Left forelimb (tissue), 1 donor: ENCODE results near the gene ESRRB.
"Not testable (repeated sequence)": the region's sequence is repeated elsewhere in the genome, so short reads cannot be mapped to it uniquely, and the experiment has no call there.

ENCODE experiments used
- DNase-seq: peaks from one replicate; pipeline ENCODE4 v3.0.0-alpha.2; 2018; ENCODE audit warnings: low spot score

Gene ESRRB

DNA sequence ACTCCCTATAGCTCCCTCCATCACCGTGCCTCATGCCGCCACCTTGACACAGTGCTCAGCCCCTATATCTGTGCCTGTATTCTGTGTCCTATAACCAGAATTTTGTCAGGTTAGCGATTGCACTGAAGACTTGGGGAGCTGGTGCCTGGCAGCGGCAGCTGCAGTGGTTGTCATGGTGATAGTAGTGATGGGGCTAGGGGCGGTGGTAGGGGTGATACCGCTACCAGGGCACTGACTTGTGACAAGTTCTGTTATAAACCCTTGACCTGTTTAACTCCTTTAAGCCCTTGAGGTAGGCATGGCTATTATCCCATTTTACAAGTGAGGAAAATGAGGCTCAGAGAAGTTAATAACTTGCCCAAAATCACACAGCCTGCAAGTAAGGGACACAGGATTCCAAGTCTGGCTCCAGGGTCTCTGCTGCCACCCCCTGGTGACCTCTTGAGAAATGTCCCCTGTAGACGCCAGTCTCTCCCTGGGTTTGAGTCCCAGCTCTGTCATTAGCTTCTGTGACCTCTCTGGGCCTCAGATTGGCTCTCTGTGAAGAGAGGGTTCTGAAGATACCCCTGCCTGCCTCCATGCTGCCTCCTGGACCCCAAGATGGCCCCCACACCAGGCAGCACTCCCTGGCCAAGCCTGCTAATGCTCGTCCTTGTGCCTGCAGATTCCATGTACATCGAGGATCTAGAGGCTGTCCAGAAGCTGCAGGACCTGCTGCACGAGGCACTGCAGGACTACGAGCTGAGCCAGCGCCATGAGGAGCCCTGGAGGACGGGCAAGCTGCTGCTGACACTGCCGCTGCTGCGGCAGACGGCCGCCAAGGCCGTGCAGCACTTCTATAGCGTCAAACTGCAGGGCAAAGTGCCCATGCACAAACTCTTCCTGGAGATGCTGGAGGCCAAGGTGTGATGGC, 121.9 kb downstream of the ESRRB start:
- peak; percentile 41 for DNase-seq

DNA sequence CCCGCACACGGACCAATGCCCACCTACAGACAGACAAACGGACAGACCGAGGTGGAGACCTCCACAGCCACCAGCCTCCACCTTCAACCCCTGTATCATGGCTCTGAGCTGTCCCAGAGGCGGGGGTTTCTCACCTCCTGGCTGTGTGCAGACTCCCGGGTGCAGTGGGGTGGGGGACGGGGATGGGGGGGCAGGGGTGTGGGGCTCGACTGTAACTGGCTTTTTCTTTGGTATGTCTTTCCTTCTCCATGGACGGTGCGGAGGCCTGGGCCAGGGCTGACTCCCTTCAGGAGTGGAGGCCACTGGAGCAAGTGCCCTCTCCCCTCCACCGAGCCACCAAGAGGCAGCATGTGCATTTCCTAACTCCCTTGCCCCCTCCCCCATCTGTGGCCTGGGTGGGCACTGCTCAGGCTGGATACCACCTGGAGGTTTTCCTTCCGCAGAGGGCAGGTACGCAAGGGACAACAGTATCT, 122.6 kb downstream of the ESRRB start:
- DNase-seq: peak; percentile 52

DNA sequence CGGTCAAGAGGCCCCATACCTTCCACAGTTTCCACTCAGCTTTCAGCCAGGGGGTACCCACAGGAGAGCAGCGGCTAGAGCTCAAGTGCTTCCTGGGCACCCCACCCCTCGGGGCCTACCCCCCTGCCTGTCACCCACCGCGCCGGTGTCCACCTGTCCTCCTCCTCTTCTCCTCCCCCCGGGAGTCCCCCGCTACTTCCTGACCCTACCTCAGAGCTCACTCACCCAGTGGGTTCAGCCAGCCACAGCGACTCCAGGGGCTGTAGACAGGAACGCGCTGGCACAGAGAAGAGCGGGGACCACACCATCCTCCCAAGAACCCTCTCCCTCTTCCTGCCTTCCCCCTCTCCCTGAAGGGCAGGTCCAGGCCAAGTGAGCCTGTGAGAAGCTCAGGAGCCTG, 123.0 kb downstream of the ESRRB start:
- peak; percentile 45 for DNase-seq

DNA sequence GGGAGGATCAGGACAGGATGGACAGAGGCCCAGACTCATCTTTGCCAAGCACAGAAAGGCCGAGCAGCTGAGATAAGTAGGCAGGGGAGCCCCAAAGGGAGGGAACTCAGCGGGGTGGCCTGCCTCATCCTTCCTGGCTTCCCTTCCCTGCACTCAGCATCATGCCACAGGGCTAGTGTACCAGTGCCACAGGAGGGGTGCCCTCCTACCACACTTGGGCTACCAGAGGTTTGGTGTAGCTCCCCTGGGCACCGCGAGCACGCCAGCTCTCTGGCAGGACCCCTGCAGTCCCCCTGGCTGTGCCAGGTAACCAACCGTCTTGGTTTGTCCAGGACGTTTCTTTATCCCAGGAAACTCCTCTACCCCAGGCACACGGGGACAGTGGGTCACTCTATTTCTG, 123.5 kb downstream of the ESRRB start:
- DNase-seq: peak; percentile 22

DNA sequence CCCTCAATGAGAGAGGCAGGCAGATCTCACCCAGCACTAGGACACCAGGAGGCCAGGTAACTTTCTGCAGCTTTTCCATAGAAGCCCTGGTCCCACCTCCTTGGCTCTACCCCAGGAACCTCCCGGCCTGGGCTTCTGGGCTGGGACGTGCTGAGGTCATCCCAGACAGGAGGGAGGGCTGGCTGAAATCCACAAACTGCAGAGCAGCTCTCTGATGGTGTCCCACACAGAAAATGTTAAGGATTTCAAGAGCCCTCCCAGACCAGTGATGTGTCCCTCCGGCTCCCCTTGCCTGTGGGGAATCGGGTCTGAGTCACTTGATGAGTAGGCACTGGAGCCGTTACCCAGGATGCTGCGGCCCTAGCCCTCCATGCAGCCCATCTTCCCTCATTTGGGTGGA, 124.1 kb downstream of the ESRRB start:
- DNase-seq: peak; percentile 62

DNA sequence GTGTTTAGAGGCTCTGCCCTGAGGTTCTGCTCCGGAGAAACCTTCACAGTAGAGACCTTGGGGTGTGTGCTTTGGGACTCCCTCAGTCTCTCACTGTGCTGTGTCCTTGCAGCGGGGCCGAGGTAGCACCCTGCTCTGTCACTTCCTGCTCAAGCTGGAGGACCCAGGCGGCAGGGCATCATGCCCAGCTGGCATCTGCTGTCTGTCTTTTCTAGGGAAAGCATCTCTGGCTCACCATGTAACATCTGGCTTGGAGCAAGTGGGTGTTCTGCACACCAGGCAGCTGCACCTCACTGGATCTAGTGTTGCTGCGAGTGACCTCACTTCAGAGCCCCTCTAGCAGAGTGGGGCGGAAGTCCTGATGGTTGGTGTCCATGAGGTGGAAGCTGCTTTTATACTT, 124.5 kb downstream of the ESRRB start:
- peak; percentile 45 for DNase-seq

DNA sequence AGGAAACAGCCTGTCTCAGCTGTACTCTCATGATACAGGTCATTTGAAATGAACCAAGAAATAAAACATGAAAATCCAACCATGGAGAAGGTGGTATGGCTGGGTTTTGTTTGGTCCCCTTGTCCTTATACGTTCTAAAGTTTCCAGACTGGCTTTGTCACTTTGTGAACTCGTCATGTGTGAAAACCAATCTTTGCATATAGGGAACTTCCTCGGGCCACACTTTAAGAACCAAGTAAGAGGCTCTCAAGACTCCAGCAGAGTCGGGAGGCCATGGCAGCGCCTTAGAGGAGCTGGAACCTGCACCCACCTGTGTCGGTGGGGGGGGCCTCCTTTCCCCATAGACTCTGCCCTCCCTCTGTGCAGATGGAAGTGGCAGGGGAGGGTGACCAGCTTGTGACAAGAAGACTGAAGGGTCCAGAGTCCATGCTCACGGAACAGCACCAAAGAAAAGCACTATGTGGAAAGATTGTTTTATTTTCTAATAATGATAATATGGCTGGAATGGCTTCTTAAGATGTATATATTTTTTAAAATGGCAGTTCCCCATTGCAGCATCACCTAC, 125.3 kb downstream of the ESRRB start:
- DNase-seq: no peak

DNA sequence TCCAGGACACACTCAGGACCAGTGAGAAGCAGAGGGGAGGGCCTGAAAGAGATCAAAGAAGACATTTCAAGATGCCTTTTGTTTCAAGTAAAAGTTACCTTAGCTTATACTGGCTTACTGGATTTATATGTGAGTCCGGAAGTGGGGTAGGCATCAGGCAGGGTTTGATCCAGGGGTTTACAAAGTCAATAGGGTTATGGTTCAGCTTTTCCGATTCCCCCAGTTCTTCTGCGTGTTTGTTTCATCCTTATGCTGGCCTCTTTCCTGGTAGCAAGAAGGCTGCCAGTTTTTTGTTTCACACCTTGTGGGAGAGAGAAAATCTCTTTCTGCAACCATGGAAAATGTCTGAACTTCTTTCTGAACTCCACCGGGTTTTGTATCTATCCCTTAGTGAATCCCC, 126.3 kb downstream of the ESRRB start:
- peak; percentile 4 for DNase-seq

DNA sequence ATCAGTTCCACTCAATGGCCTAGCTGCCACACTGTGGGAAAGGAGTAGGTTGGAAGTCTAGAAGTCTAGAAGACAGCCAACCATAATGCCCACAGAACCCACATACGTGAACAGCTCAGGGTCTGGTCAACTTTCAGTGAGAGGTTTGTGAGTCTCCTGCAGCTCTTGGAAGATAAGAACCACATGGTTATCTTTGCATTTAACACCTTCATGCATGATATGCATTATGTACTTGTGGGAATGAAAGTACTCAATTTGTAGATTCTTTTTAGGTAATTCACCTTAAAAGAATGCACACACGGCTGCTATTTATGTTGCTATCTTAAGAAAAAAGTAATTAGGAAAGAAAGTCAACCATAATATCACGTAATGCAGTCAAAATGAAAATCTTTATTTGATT, 126.7 kb downstream of the ESRRB start:
- DNase-seq: no peak

DNA sequence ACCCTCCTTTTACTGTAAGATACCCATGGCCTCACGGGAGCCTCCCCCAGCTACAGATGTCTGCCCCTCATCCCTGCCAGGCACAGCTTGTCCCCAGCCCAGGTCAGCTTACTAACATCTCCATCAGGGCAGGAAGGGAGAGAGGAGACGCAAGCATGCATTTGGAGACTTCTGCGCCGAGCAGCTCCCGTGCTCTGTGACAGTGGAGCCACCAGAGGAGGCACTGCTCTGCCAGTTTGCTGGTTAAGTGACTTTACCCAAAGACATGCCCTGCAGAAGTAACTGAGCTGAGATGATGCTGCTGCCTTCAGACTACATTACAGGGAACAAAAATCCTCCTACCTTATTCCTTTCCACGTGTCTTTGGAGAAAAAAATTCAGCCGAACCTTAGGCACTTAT, 133.4 kb downstream of the ESRRB start:
- no peak for DNase-seq

DNA sequence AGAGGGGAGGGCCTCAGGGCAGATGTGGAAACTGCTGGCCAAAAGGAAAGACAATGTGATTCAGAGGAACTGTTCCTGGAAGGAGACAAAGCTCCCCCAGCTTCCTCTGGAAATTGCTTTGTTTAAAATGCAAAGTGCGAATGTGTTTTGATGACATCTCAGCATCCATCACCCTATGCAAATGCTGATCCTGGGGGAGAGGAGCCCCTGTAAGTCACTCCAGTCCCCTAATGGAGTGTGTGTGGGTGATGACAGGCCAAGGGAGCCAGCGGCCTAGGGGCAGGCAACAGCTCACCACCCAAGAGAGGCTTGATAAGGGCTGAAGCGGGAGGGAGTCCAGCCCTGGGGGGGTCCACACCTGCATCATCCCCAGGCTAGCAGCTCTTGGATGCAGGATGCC, 134.2 kb downstream of the ESRRB start:
- no peak for DNase-seq

DNA sequence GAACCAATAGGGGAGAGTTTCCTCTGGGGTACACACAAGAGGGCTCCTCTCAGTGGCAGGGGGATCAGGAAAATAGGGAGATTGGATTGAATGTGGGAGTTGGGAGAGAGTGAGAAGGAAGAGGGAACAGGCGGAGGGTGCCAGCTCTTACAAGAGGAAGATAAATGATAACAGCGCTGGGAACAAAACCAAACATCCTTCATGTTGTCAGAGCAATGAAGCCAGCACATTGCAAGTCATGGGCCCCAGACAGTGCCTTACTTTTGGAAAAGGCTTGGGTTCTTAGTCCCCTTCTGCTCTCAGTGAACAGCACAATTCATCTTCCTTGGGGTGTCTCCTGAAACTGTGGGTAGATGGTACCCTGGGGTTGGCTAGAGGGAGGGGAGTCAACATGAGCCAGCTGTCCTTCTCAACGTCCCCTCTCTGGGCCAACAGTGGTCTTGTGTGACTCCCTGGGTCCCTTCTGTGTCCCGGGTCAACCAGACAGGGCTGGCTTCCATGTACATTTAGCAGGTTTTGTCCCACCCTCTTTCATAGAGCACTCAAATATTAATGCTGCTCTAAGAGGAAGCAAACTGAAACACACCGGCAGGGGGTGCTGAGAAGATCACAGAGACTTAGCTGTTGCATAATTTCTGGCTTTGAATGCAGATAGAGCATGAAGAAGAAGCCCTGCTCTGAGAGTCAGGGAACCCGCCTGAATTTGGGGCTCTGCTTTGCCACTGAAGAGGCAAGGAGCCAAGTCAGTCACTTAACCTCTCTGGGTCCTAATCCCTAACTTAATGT, 138.5 kb downstream of the ESRRB start:
- no peak for DNase-seq

DNA sequence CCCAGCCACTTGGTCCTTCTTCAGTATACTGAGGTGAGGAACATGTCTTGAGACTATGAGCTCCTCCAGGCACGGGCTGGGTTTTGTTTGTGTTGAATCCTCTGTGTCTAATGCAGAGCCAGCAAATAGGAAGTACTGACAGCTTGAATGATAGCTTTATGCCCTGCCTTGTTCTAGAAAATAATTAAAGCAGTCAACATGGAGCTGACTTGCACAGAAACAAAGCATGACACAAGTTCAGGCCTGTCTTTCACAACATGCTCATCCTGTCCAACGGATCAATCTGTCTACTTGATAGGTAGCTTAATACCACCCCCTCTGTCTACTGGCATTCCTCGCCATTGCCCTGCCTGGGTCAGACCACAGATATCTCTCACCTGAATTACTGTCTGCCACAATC, 140.9 kb downstream of the ESRRB start:
- DNase-seq: no peak

DNA sequence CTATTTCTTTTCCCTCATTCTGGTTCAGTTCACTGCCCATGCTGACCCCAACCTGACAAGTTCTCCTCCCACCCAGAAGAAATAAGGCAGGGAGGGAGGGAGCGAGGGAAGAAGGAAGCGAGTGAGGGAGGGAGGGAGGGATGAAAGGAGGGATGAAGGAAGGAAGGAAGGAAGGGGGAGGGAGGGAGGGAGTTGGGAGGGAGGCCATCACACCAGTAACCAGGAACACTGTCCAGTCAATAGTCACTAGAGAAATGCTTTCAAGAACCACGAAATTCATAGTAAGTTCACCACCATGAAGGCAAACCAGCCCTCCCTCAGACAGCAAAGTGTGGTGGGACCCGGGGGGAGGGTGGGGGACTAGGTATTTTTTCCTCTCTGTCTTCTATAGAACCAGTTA, 142.4 kb downstream of the ESRRB start:
- DNase-seq: no peak

DNA sequence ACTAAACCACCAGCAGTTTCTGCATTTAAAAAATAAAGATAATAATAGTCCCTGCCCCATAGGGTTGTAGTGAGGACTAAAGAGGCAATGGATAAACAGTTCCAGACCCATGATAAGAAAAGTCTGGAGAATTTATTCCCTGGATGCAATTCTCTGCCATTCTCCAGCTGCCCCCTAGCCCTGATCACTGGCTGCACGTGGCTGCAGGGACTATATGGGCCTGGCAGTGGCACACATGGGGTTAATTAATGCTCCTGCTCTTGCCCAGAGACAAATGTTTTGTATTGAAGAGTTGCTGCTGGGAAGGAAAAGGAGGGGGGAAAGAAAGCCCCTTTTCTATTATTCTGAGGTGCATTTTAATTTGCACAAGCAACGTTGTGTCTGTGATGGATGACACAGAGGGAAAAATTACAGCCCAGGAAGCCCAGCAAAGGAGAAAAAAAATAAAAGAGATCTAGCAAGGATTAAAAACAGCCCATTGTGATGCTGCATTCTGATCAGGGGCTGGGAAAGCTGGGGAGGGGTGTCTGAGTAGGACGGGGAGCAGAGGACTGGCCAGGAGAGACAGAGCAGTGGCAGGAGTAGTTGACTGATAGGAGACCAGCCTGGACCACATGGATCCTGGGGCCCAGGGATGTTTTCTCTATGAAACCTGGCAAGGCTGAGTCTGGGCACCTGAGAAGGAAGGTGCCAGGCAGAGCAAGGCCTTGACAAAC, 149.3 kb downstream of the ESRRB start:
- DNase-seq: no peak

DNA sequence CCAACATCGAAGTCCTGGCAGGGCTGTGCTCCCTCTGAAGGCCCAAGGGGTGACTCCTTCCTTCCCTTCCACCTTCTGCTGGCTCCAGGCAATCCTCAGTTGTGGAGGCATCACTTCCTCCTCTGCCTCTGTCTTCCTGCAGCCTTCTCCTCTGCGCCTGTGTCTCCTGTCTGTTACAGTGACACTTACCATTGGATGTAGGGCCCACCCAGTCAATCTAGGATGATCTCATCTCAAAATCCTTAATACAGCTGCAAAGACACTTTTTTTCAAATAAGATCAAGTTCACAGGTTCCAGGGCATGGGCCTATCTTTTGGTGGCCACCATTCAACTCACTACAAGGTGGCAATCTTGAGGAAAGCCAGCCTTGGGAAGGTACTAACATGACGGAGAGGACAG, 155.1 kb downstream of the ESRRB start:
- no peak for DNase-seq

DNA sequence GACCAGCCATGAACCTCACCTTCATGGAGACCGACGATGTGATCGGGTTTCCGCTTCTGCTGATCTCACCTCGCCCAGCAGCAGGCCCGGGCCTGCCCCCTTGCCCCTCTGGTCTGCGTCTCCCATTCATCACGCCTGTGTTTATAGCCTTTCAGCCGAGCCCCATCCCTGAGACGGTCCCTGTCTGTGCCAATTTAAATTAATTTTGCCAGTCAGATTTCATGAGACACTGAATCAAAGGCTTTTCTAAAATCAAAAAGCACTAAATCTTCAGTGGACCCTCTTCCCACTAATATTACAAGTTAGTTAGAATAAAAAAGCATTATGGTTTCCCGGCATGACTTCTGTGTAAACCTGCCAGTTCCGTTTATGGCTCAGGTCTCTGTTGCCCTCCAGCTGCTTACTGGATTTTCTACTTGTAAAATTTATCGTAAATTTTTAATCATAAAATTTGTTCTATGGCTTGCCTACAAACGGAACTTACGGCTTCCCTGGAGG, 155.9 kb downstream of the ESRRB start:
- no peak for DNase-seq

DNA sequence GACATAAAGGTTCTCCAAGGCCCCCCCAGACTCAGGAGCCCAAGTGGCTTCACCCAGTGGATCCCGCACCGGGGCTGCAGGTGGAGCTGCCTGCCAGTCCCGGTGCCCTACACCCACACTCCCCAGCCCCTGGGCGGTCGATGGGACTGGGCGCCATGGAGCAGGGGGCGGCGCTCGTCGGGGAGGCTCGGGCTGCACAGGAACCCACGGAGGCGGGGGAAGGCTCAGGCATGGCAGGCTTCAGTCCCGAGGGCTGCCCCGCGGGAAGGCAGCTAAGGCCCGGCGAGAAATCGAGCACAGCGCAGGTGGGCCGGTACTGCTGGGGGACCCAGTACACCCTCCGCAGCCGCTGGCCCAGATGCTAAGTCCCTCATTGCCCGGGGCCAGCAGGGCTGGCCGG, 160.7 kb downstream of the ESRRB start:
- not testable (repeated sequence) for DNase-seq

DNA sequence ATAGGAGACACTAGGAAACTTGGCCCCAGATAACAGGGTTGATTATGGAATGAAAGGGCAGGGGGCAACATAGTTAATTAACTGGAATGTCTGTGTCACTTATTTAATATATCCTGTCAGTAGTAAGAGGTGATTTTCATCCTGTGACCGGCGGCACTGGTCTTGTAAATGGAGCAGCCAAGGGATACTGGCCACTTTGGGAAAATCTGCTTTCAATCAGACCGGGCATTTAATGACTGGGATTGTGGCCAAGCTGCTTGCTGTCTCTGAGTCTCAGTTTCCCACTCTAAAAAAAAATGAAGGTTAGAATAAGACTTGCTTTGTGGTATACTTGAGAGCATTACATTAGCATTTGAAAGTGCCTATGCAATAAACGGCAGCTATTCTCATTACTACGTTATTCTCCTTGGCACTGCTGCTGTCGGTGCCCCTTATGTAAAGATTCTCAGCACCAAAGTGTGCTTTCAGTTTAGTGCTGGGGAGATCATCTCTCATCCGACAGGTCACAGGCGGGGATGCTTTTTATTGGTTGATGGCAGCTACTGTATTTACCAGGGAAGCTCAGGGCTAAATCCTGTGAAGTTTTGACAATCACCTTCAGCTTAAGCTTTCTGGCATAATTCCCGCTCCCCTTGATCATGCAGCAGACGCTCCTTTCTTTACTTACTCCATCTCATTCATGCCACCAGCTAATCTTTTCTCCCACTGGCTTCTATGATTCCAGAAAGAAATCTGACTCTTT, 162.1 kb downstream of the ESRRB start:
- no peak for DNase-seq

DNA sequence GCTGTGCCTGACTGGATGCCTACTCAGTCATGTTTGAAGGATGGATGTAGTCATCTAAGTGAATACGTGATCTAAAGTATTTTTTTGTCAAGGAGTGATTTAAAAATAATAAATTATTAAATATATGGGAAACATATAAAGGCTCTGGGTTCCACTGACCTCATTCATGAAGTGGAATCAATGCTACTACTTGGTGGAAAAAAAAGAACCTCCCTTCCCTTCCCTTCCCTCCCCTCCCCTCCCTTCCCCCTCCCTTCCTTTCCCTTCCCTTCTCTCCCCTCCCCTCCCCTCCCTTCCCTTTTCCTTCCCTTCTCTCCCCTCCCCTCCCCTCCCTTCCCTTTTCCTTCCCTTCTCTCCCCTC, 162.7 kb downstream of the ESRRB start:
- no peak for DNase-seq

DNA sequence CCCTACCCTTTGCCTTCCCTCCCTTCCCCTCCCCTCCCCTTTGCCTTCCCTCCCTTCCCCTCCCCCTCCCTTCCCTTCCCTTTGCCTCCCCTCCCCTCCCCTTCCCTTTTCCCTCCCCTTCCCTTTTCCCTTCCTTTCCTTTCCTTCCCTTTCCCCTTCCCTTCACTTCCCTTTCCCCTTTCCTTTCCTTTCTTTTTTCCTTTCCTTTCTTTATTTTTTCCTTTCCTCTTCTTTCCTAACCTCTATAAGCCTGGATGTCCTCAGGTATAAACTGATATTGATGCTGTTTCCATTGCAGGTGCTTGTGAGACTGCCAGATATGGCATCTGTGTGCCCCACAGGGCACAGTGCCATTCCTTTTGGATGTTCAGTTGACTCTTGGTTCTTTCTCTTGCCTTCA, 163.2 kb downstream of the ESRRB start:
- DNase-seq: no peak
